MCF 10A (cell line): ENCODE results near the gene RAB37. TPM values are rescaled to one million over a fixed set of nuclear protein-coding genes. Genes with fewer than 3 reads are reported as not detected.

Source experiments
- BruUV-seq: library from RNA; stranded (reverse); fragments of 400-500 nt; replicated peaks from 2 replicates; lab custom pipeline; 2021; lab: Mats Ljungman, UMichigan
- CTCF ChIA-PET: fragments of 300-600 bp; sonication (Branson Sonifier 250); formaldehyde crosslinking; extraction: SDS; loops from one replicate; lab custom pipeline; 2021; ENCODE audit warnings: antibody characterized with exemption, inconsistent platforms; lab: Yijun Ruan, JAX
- POLR2A ChIA-PET: fragments of 300-600, 350-650 bp; sonication (Branson Sonifier 250); formaldehyde crosslinking; extraction: SDS; loops from one replicate; lab custom pipeline; 2020; ENCODE audit warnings: antibody characterized with exemption, inconsistent platforms; lab: Yijun Ruan, JAX
- DNase-seq: peaks from one replicate; pipeline ENCODE4 v3.0.0-alpha.2; 2018; ENCODE audit not compliant: unreplicated experiment
- H3K27ac Mint-ChIP-seq: one replicate; pipeline ENCODE4 v1.8.0; 2022; ENCODE audit warnings: mild to moderate bottlenecking, low read depth, mixed read lengths; ENCODE audit not compliant: unreplicated experiment
- H3K27me3 Mint-ChIP-seq: one replicate; pipeline ENCODE4 v1.8.0; 2022; ENCODE audit warnings: mixed read lengths; ENCODE audit not compliant: insufficient read depth, unreplicated experiment
- H3K36me3 Mint-ChIP-seq: one replicate; pipeline ENCODE4 v1.8.0; 2022; ENCODE audit warnings: mild to moderate bottlenecking, moderate library complexity, mixed read lengths; ENCODE audit not compliant: insufficient read depth, unreplicated experiment
- H3K4me1 Mint-ChIP-seq: one replicate; pipeline ENCODE4 v1.8.0; 2022; ENCODE audit warnings: mixed read lengths; ENCODE audit not compliant: insufficient read depth, unreplicated experiment
- H3K4me3 Mint-ChIP-seq: one replicate; pipeline ENCODE4 v1.8.0; 2022; ENCODE audit warnings: mild to moderate bottlenecking, moderate library complexity, mixed read lengths; ENCODE audit not compliant: unreplicated experiment
- H3K9me3 Mint-ChIP-seq: one replicate; pipeline ENCODE4 v1.8.0; 2022; ENCODE audit warnings: mixed read lengths; ENCODE audit not compliant: unreplicated experiment
- intact Hi-C: fragments of 100-400 bp; cut with micrococcal nuclease; formaldehyde crosslinking; loops from 2 replicates; pipeline ENCODE4 v1.14.1; 2022
- total RNA-seq: library from RNA; stranded (reverse); gene quantifications from 2 replicates; pipeline ENCODE4 v1.2.3, GENCODE V29; 2022
- TF ChIP-seq, protein P1 (sequence below): fragments of 200-600 bp; IDR thresholded peaks from one replicate; pipeline ENCODE4 v1.8.0; 2022; ENCODE audit warnings: antibody characterized with exemption, mild to moderate bottlenecking; ENCODE audit not compliant: unreplicated experiment

Gene RAB37
- total RNA-seq, 1 experiment from 2014 or later = not detected

DNA sequence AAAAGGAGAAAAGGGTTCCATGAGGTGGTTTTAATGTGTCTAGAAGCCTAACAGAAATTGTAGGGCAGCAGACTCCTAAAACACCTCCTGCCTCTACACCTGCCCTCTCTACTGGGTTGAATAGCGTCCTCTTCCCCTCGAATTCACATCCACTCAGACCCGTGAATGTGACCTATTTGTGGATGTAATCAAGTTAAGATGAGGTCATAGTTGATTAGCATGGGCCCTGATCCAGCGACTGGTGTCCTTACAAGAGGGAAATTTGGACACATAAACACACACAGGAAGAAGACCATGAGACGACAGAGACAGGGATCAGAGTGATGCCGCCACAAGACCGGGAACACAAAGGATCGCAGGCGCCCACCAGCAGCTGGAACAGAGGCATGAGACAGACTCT is 37.8 kb upstream of the RAB37 start:
- H3K27me3 Mint-ChIP-seq = peaks cover 60% of the 10 kb centered on the region

DNA sequence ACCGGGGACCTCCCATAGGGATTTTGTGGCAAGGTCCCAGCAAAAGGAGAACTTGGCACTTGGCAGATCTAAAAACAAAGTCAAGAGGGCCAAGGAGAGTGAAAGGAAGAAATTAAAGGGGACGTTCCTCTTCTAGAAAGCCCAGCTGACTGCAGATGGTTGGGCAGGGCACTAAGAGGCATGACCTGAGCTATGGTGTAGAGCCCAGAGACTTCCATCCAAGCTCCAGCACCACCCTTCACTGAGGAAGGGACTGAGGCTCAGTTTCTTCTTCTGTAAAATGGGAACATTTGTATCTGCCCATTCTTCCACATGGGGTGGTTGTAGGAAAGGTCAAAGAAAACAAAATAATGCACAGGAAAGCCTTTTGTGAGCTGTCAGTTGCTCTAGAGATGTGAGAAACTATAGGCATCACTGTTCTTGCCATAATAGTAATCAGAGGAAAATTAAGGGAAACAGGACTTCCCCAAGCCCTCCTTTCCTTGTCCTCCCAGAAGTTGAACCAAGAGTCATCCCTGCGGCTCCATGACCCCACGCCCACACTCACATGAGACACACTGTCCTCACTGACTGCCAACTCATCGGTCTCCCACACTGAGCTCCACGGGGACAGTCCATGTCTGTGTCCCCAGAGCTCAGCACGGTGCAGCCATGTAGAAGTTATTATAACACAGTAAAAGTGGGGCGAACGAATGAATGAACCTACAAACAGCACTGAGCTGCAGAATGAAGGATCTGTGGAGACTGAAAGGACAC is 34.8 kb upstream of the RAB37 start:
- intact Hi-C loops = no loop called here

More for the DNA sequence above, 37.8 kb upstream of the RAB37 start:
- BruUV-seq = no TSS peak
- Mint-ChIP-seq H3K4me3 (no peak overlapping the region), H3K9me3 (no peaks in the 10 kb centered on the region), H3K36me3 (no peaks in the 10 kb centered on the region), H3K4me1 (no peaks in the 10 kb centered on the region), H3K27ac (no peak overlapping the region)
- intact Hi-C loops = no loop called here
- DNase-seq = no peak
- ChIA-PET CTCF (interaction anchor here (1.3 kb wide), 1 partner anchor 92 kb away, joined by 3 read pairs; no protein-coding TSS in a partner anchor), POLR2A (interaction anchor here (0.6 kb wide), 1 partner anchor 10 kb away, joined by 4 read pairs; no protein-coding TSS in a partner anchor)
- TF ChIP-seq, protein P1, sequence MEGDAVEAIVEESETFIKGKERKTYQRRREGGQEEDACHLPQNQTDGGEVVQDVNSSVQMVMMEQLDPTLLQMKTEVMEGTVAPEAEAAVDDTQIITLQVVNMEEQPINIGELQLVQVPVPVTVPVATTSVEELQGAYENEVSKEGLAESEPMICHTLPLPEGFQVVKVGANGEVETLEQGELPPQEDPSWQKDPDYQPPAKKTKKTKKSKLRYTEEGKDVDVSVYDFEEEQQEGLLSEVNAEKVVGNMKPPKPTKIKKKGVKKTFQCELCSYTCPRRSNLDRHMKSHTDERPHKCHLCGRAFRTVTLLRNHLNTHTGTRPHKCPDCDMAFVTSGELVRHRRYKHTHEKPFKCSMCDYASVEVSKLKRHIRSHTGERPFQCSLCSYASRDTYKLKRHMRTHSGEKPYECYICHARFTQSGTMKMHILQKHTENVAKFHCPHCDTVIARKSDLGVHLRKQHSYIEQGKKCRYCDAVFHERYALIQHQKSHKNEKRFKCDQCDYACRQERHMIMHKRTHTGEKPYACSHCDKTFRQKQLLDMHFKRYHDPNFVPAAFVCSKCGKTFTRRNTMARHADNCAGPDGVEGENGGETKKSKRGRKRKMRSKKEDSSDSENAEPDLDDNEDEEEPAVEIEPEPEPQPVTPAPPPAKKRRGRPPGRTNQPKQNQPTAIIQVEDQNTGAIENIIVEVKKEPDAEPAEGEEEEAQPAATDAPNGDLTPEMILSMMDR = no peak

DNA sequence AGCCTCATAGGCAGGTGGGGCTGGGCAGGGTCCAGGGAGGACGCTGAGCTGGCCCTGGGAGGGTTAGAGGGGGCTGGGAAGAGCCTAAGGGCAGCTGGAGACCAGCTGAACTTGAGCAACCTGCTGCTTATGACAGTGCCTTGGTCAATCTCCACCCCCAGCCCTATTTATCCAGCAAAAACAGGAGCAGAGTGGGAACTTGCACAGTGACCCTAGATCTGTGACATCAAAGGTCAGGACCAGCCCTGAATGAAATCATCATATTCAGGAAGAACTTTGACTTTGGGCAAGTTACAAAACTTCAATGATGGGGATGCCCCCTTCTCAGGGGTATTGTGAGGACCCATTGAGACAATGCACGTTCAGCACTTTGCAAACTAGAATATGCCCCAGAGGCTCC is 33.7 kb upstream of the RAB37 start:
- intact Hi-C loops = no loop called here
- H3K27ac Mint-ChIP-seq = no peak overlapping the region
- no peak for DNase-seq
- H3K9me3 Mint-ChIP-seq = no peaks in the 10 kb centered on the region
- no peaks in the 10 kb centered on the region for H3K36me3 Mint-ChIP-seq
- H3K27me3 Mint-ChIP-seq = peaks cover 51% of the 10 kb centered on the region
- H3K4me3 Mint-ChIP-seq = no peak overlapping the region
- POLR2A ChIA-PET = interaction anchor here (0.5 kb wide), 1 partner anchor 472 kb away, joined by 5 read pairs; no protein-coding TSS in a partner anchor
- BruUV-seq = no TSS peak
- CTCF ChIA-PET = interaction anchor here (0.7 kb wide), 1 partner anchor 1431 kb away, joined by 3 read pairs; no protein-coding TSS in a partner anchor
- H3K4me1 Mint-ChIP-seq = no peaks in the 10 kb centered on the region
- TF ChIP-seq, protein P1 = no peak

More for the DNA sequence above, 34.8 kb upstream of the RAB37 start:
- TF ChIP-seq, protein P1 = no peak
- Mint-ChIP-seq H3K4me3 (no peak overlapping the region), H3K9me3 (no peaks in the 10 kb centered on the region), H3K4me1 (no peaks in the 10 kb centered on the region), H3K27ac (no peak overlapping the region), H3K36me3 (no peaks in the 10 kb centered on the region), H3K27me3 (peaks cover 60% of the 10 kb centered on the region)
- ChIA-PET POLR2A (interaction anchor here (0.6 to 0.7 kb wide), 2 partner anchors 217 to 1253 kb away, joined by 3 read pairs; no protein-coding TSS in a partner anchor), CTCF (interaction anchor here (0.7 kb wide), 1 partner anchor 1430 kb away, joined by 3 read pairs; no protein-coding TSS in a partner anchor)
- no TSS peak for BruUV-seq
- no peak for DNase-seq

DNA sequence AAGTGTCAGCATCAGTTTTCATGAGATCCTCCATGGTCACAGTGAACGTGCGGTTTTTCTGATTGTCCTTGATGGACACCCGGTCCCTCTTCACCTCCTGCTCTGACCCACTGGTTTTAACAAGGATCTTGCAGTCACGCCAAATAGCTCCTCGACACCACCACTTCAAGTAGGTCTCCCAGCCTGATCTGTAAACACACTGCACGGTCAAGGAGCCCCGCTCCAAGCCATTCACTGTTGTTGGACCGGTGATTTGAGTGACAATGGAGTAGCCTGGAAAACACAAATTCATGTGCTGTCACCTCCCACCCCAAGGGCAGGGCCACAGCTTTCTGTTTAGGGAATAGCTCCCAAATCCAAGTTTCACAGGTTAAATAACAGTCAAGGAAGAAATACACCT is 32.5 kb upstream of the RAB37 start:
- intact Hi-C loops = no loop called here
- TF ChIP-seq, protein P1 = no peak
- H3K4me1 Mint-ChIP-seq = no peaks in the 10 kb centered on the region
- ChIA-PET CTCF (interaction anchor here (0.8 kb wide), 1 partner anchor 161 kb away, joined by 3 read pairs; no protein-coding TSS in a partner anchor), POLR2A (no interaction called here)
- no peak for DNase-seq
- no peaks in the 10 kb centered on the region for H3K36me3 Mint-ChIP-seq
- H3K27ac Mint-ChIP-seq = no peak overlapping the region
- no peak overlapping the region for H3K4me3 Mint-ChIP-seq
- no peaks in the 10 kb centered on the region for H3K9me3 Mint-ChIP-seq
- H3K27me3 Mint-ChIP-seq = peaks cover 50% of the 10 kb centered on the region
- BruUV-seq = no TSS peak
